WTC11 (cell line): ENCODE data around the gene NDUFS6. TPM values are rescaled to one million over a fixed set of nuclear protein-coding genes. Genes with fewer than 3 reads are reported as not detected.

ENCODE experiments used
- ATAC-seq: fragments of 200-7000 bp; cut with Tn5 transposase; 2 replicates; pipeline ENCODE4 v1.10.0; 2021; ENCODE audit warnings: mild to moderate bottlenecking, moderate library complexity
- CTCF ChIA-PET: fragments of 300-600 bp; sonication (Branson Sonifier 250); formaldehyde crosslinking; loops from one replicate; lab custom pipeline; 2021; ENCODE audit warnings: antibody characterized with exemption; lab: Charles Lee
- POLR2A ChIA-PET: fragments of 350-600 bp; sonication (Branson Sonifier 250); formaldehyde crosslinking; loops from one replicate; lab custom pipeline; 2021; ENCODE audit warnings: antibody characterized with exemption; lab: Charles Lee
- DNase-seq: peaks from one replicate; pipeline ENCODE4 v3.0.0; 2021; ENCODE audit warnings: low spot score
- H3K27ac Mint-ChIP-seq: 2 replicates; pipeline ENCODE4 v1.8.0; 2021; ENCODE audit warnings: mixed read lengths
- H3K27me3 Mint-ChIP-seq: 2 replicates; pipeline ENCODE4 v1.8.0; 2021; ENCODE audit warnings: low read depth, mild to moderate bottlenecking, moderate library complexity, mixed read lengths
- H3K36me3 Mint-ChIP-seq: 2 replicates; pipeline ENCODE4 v1.8.0; 2021; ENCODE audit warnings: mixed read lengths
- H3K4me1 Mint-ChIP-seq: 2 replicates; pipeline ENCODE4 v1.8.0; 2022; ENCODE audit warnings: mixed read lengths
- H3K4me3 Mint-ChIP-seq: 2 replicates; pipeline ENCODE4 v1.8.0; 2021; ENCODE audit warnings: mild to moderate bottlenecking, moderate library complexity, mixed read lengths
- H3K9me3 Mint-ChIP-seq: 2 replicates; pipeline ENCODE4 v1.8.0; 2021; ENCODE audit warnings: mixed read lengths
- ATF1 ChIP-seq: sonication (generic); formaldehyde crosslinking; IDR thresholded peaks from 2 replicates; pipeline ENCODE4 v1.8.1; 2023; ENCODE audit warnings: mild to moderate bottlenecking, moderate library complexity, missing genetic modification reagents
- CBFB ChIP-seq: sonication (generic); formaldehyde crosslinking; IDR thresholded peaks from 2 replicates; pipeline ENCODE4 v1.8.1; 2022; ENCODE audit warnings: mild to moderate bottlenecking, low read depth, missing genetic modification reagents
- CREM ChIP-seq: sonication (generic); formaldehyde crosslinking; IDR thresholded peaks from 2 replicates; pipeline ENCODE4 v1.8.1; 2022; ENCODE audit warnings: mild to moderate bottlenecking, missing genetic modification reagents, moderate library complexity
- ETV6 ChIP-seq: sonication (generic); formaldehyde crosslinking; IDR thresholded peaks from 2 replicates; pipeline ENCODE4 v1.8.1; 2022; ENCODE audit warnings: mild to moderate bottlenecking, missing genetic modification reagents
- FOXJ3 ChIP-seq: sonication (generic); formaldehyde crosslinking; IDR thresholded peaks from 2 replicates; pipeline ENCODE4 v1.9.0; 2021; ENCODE audit warnings: missing genetic modification reagents, mild to moderate bottlenecking, borderline replicate concordance
- GABPB1 ChIP-seq: sonication (generic); formaldehyde crosslinking; IDR thresholded peaks from 2 replicates; pipeline ENCODE4 v1.8.1; 2023; ENCODE audit warnings: mild to moderate bottlenecking, missing genetic modification reagents
- GRHL2 ChIP-seq: fragments of 250-450 bp; sonication (Bioruptor Pico); IDR thresholded peaks from 2 replicates; pipeline ENCODE4 v1.8.0; 2022; ENCODE audit warnings: mild to moderate bottlenecking, moderate library complexity; ENCODE audit not compliant: insufficient replicate concordance, severe bottlenecking
- MYBL2 ChIP-seq: sonication (generic); formaldehyde crosslinking; IDR thresholded peaks from 2 replicates; pipeline ENCODE4 v1.8.1; 2023; ENCODE audit warnings: mild to moderate bottlenecking, moderate library complexity, missing genetic modification reagents
- SMAD3 ChIP-seq: sonication (generic); formaldehyde crosslinking; IDR thresholded peaks from 2 replicates; pipeline ENCODE4 v1.8.0; 2022; ENCODE audit warnings: missing genetic modification reagents, mild to moderate bottlenecking, borderline replicate concordance
- TP53 ChIP-seq: sonication (generic); formaldehyde crosslinking; IDR thresholded peaks from 2 replicates; pipeline ENCODE4 v1.8.1; 2023; ENCODE audit warnings: mild to moderate bottlenecking, missing genetic modification reagents
- ZNF219 ChIP-seq: sonication (generic); formaldehyde crosslinking; IDR thresholded peaks from 2 replicates; pipeline ENCODE4 v1.8.0; 2023; ENCODE audit warnings: missing genetic modification reagents, mild to moderate bottlenecking, borderline replicate concordance
- ZNF317 ChIP-seq: sonication (generic); formaldehyde crosslinking; IDR thresholded peaks from 2 replicates; pipeline ENCODE4 v1.8.1; 2023; ENCODE audit warnings: low read depth, mild to moderate bottlenecking, moderate library complexity, missing genetic modification reagents, borderline replicate concordance
- ZNF396 ChIP-seq: fragments of 250-450 bp; sonication (Bioruptor Pico); IDR thresholded peaks from 2 replicates; pipeline ENCODE4 v1.8.0; 2021; ENCODE audit warnings: mild to moderate bottlenecking, moderate library complexity, borderline replicate concordance
- total RNA-seq: library from RNA; stranded (reverse); gene quantifications from 3 replicates; pipeline ENCODE4 v1.2.3, GENCODE V29; 2021
- TF ChIP-seq, protein P1 (sequence below): fragments of 250-450 bp; sonication (Bioruptor Pico); conservative IDR thresholded peaks from 2 replicates; pipeline ENCODE4 v1.9.0; 2021; ENCODE audit warnings: mild to moderate bottlenecking
- TF ChIP-seq, protein P2 (sequence below): sonication (generic); formaldehyde crosslinking; IDR thresholded peaks from 2 replicates; pipeline ENCODE4 v1.8.0; 2022; ENCODE audit warnings: missing genetic modification reagents
- TF ChIP-seq, protein P3 (sequence below): sonication (generic); formaldehyde crosslinking; IDR thresholded peaks from 2 replicates; pipeline ENCODE4 v1.8.1; 2023; ENCODE audit warnings: mild to moderate bottlenecking, missing genetic modification reagents, borderline replicate concordance
- TF ChIP-seq, protein P4 (sequence below): sonication (generic); formaldehyde crosslinking; IDR thresholded peaks from 2 replicates; pipeline ENCODE4 v1.8.1; 2022; ENCODE audit warnings: mild to moderate bottlenecking, missing genetic modification reagents, moderate library complexity, borderline replicate concordance
- TF ChIP-seq, protein P5 (sequence below): sonication (generic); formaldehyde crosslinking; IDR thresholded peaks from 2 replicates; pipeline ENCODE4 v1.8.0; 2022; ENCODE audit warnings: mild to moderate bottlenecking, missing genetic modification reagents
- TF ChIP-seq, protein P6 (sequence below): sonication (generic); formaldehyde crosslinking; IDR thresholded peaks from 2 replicates; pipeline ENCODE4 v1.8.1; 2022; ENCODE audit warnings: mild to moderate bottlenecking, moderate library complexity, missing genetic modification reagents

NDUFS6 gene
- total RNA-seq, 1 experiment from 2014 or later, result 84.3 TPM

DNA sequence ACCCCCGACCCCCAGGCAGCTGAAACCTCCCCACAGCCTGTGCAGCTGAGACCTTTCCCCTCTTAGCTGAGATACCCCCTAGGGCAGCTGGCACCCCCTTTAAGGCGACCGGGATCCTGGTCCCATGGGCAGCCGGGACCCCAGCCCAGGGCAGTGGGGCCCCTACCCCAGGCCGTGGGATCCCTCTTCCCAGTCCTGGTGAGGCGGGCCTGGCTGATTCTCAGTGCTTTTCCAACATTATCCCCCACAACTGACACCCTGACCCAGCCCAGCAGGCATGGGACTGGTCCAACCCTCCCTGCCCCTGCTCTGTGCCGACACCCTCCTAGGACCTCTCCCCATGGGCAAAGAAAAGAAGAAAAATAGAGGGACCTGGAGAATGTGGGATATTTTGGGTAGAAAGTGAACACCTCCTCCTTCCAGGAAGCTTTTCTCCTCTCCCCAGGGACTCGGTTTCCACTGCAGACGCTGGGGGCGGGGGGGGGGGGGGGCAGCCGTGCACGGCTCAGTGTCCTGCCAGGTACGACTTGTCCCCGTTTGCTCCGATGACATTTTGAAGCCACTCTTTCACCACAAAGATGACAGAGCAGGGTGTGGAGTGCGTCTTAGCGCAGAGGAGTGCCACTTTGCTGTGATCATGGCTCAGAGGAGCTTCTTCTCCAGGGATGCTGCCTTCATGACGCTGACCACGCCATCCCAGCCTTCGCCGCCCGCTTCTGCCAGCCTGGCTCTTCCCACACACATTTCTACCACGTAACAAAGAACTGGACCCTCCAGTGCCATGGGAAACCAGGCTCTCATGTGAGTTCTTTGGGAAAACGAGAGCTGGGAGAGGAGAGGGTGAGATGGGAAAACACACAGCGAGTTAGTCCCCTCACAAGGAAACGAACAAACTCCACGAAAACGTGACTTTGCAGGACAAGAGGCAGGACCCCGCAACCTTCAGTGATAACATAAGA is 49.1 kb upstream of the NDUFS6 start (continued):
- TF ChIP-seq, protein P1, sequence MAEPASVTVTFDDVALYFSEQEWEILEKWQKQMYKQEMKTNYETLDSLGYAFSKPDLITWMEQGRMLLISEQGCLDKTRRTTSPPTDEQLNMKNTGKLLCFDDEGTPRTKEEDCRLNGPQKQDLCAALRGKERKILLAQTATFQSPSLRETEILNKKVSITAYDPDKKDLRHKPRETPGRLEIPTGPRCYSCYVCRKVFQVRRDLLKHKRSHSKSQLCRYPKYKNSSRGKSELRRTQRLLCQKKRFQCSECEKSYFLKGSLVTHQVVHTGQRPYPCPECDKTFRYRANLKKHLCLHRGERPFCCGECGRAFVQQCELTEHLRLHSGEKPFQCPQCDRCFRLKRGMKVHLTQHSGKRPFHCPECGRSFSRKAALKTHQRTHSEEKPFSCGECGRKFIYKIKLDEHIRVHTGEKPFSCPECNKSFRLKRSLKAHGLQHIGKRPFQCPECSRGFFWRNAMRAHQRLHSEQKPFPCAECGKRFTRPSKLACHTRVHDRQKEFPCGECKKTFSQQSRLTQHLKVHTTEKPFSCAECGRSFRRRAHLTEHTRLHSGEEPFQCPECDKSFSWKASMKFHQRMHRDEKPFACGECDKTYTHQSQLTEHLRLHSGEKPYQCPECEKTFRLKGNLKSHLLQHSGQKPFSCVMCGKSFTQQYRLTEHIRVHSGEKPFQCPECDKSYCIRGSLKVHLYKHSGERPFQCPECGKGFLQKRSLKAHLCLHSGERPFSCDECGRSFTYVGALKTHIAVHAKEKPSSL (CRISPR knock-in tag), result no peak
- TF ChIP-seq FOXJ3 (CRISPR knock-in tag) (no peak), GRHL2 (CRISPR knock-in tag) (no peak), ATF1 (CRISPR knock-in tag) (no peak)
- TF ChIP-seq, protein P2, sequence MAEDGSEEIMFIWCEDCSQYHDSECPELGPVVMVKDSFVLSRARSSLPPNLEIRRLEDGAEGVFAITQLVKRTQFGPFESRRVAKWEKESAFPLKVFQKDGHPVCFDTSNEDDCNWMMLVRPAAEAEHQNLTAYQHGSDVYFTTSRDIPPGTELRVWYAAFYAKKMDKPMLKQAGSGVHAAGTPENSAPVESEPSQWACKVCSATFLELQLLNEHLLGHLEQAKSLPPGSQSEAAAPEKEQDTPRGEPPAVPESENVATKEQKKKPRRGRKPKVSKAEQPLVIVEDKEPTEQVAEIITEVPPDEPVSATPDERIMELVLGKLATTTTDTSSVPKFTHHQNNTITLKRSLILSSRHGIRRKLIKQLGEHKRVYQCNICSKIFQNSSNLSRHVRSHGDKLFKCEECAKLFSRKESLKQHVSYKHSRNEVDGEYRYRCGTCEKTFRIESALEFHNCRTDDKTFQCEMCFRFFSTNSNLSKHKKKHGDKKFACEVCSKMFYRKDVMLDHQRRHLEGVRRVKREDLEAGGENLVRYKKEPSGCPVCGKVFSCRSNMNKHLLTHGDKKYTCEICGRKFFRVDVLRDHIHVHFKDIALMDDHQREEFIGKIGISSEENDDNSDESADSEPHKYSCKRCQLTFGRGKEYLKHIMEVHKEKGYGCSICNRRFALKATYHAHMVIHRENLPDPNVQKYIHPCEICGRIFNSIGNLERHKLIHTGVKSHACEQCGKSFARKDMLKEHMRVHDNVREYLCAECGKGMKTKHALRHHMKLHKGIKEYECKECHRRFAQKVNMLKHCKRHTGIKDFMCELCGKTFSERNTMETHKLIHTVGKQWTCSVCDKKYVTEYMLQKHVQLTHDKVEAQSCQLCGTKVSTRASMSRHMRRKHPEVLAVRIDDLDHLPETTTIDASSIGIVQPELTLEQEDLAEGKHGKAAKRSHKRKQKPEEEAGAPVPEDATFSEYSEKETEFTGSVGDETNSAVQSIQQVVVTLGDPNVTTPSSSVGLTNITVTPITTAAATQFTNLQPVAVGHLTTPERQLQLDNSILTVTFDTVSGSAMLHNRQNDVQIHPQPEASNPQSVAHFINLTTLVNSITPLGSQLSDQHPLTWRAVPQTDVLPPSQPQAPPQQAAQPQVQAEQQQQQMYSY (CRISPR knock-in tag), result no peak

DNA sequence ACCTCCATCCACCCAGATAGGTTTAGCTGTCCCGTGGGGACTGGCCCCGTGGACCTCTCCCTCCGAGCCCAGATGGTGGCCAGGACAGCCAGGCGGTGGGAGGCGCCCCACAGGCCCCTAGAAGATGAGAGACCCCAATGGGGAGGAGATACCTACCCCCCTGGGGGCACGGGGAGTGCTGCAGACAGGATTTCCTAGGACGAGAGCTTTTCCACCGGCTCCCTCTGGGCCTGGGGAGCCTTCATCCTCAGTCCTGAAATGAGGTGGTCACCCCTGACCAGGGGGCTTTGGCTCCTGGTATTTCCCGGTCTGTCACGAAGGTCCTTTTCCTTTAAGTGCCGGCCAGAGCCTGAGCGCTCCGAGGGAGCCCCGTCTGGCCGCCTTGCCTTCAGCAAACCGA is 48.3 kb upstream of the NDUFS6 start:
- no peak overlapping the region for H3K27ac Mint-ChIP-seq
- DNase-seq (peak; percentile 7), ATAC-seq (no peak)
- no peaks in the 10 kb centered on the region for H3K36me3 Mint-ChIP-seq
- no peaks in the 10 kb centered on the region for H3K27me3 Mint-ChIP-seq
- ChIA-PET POLR2A (no interaction called here), CTCF (interaction anchor here (2.8 kb wide), 1 partner anchor 11 kb away, joined by 10 read pairs; no protein-coding TSS in a partner anchor)
- 0 out of 2 replicates have a peak, but pooled peaks cover 3% of the 10 kb centered on the region for H3K9me3 Mint-ChIP-seq
- H3K4me3 Mint-ChIP-seq, result no peak overlapping the region
- H3K4me1 Mint-ChIP-seq, result peaks cover 21% of the 10 kb centered on the region
- TF ChIP-seq MYBL2 (CRISPR knock-in tag), result no peak
- TF ChIP-seq ETV6 (CRISPR knock-in tag), result no peak
- no peak for TF ChIP-seq ZNF317 (CRISPR knock-in tag)
- no peak for TF ChIP-seq CREM (CRISPR knock-in tag)
- no peak for TF ChIP-seq ZNF396 (CRISPR knock-in tag)
- no peak for TF ChIP-seq GABPB1 (CRISPR knock-in tag)
- TF ChIP-seq, protein P3, sequence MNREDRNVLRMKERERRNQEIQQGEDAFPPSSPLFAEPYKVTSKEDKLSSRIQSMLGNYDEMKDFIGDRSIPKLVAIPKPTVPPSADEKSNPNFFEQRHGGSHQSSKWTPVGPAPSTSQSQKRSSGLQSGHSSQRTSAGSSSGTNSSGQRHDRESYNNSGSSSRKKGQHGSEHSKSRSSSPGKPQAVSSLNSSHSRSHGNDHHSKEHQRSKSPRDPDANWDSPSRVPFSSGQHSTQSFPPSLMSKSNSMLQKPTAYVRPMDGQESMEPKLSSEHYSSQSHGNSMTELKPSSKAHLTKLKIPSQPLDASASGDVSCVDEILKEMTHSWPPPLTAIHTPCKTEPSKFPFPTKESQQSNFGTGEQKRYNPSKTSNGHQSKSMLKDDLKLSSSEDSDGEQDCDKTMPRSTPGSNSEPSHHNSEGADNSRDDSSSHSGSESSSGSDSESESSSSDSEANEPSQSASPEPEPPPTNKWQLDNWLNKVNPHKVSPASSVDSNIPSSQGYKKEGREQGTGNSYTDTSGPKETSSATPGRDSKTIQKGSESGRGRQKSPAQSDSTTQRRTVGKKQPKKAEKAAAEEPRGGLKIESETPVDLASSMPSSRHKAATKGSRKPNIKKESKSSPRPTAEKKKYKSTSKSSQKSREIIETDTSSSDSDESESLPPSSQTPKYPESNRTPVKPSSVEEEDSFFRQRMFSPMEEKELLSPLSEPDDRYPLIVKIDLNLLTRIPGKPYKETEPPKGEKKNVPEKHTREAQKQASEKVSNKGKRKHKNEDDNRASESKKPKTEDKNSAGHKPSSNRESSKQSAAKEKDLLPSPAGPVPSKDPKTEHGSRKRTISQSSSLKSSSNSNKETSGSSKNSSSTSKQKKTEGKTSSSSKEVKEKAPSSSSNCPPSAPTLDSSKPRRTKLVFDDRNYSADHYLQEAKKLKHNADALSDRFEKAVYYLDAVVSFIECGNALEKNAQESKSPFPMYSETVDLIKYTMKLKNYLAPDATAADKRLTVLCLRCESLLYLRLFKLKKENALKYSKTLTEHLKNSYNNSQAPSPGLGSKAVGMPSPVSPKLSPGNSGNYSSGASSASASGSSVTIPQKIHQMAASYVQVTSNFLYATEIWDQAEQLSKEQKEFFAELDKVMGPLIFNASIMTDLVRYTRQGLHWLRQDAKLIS (CRISPR knock-in tag), result no peak
- TF ChIP-seq, protein P4, sequence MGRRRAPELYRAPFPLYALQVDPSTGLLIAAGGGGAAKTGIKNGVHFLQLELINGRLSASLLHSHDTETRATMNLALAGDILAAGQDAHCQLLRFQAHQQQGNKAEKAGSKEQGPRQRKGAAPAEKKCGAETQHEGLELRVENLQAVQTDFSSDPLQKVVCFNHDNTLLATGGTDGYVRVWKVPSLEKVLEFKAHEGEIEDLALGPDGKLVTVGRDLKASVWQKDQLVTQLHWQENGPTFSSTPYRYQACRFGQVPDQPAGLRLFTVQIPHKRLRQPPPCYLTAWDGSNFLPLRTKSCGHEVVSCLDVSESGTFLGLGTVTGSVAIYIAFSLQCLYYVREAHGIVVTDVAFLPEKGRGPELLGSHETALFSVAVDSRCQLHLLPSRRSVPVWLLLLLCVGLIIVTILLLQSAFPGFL, result no peak
- TF ChIP-seq, protein P5, sequence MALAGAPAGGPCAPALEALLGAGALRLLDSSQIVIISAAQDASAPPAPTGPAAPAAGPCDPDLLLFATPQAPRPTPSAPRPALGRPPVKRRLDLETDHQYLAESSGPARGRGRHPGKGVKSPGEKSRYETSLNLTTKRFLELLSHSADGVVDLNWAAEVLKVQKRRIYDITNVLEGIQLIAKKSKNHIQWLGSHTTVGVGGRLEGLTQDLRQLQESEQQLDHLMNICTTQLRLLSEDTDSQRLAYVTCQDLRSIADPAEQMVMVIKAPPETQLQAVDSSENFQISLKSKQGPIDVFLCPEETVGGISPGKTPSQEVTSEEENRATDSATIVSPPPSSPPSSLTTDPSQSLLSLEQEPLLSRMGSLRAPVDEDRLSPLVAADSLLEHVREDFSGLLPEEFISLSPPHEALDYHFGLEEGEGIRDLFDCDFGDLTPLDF (CRISPR knock-in tag), result no peak
- no peak for TF ChIP-seq TP53 (CRISPR knock-in tag)
- TF ChIP-seq SMAD3, result no peak
- TF ChIP-seq ZNF219 (CRISPR knock-in tag), result no peak
- TF ChIP-seq CBFB (CRISPR knock-in tag), result no peak
- TF ChIP-seq, protein P6, sequence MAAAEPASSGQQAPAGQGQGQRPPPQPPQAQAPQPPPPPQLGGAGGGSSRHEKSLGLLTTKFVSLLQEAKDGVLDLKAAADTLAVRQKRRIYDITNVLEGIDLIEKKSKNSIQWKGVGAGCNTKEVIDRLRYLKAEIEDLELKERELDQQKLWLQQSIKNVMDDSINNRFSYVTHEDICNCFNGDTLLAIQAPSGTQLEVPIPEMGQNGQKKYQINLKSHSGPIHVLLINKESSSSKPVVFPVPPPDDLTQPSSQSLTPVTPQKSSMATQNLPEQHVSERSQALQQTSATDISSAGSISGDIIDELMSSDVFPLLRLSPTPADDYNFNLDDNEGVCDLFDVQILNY (CRISPR knock-in tag), result no peak
